ENCODE measurements around the gene PIP5K1C. TPM values are rescaled to one million over a fixed set of nuclear protein-coding genes. Genes with fewer than 3 reads are reported as not detected.
A peak's percentile ranks its signal among the peaks of the same experiment; 100 is the strongest.

The PIP5K1C gene
- total and polyA plus RNA-seq, 9 of the 15 experiments (the other 6 are each of a cell fraction or from before 2014, with no cell fraction given): 0.38 to 22.1 (median 4.1) TPM

GRCh38 chr19:3585301-3586126 is 114.8 kb downstream of the PIP5K1C start, which contains the start of gene GIPC3 (continued):
- TF ChIP-seq ZNF512 (tag; IDR thresholded peaks at IDR 0.05) (no peak), RB1 (IDR thresholded peaks at IDR 0.05; ENCODE audit: low read depth) (peak; percentile 60; the same call in 1 of the 2 replicates), MCM2 (IDR thresholded peaks at IDR 0.05; ENCODE audit: low read depth) (no peak), SAFB (IDR thresholded peaks at IDR 0.05; ENCODE audit: borderline replicate concordance, low read depth, low read length) (no peak), CCNT2 (IDR thresholded peaks at IDR 0.05; ENCODE audit: borderline replicate concordance, extremely low read depth, insufficient read length, low read depth, low read length) (peak; percentile 12), FOXP4 (CRISPR knock-in tag; IDR thresholded peaks at IDR 0.05; ENCODE audit: borderline replicate concordance) (no peak), THRA (IDR thresholded peaks at IDR 0.05) (no peak), TFAP4 (CRISPR knock-in tag; IDR thresholded peaks at IDR 0.05; ENCODE audit: borderline replicate concordance) (peak; percentile 22; the same call in 1 of the 2 replicates)
